Measurements from ENCODE around the gene ESRRB. TPM values are rescaled to one million over a fixed set of nuclear protein-coding genes. Genes with fewer than 3 reads are reported as not detected.

ESRRB gene
- total RNA-seq, 4 donors from 2014 or later: 0.27 TPM; not detected in 3

GRCh38 chr14:76346391-76347160, 29.4 kb upstream of the ESRRB start:
- intact Hi-C loops (cut with DNase I; ENCODE audit: low total_unique reads) (no loop called here), in situ Hi-C loops (cut with MboI; ENCODE audit: low pct_ligation_motif_present in 1 of 4, low pct_unique_long_range_greater_than_20kb in 1 of 4, low sequenced_read_pairs in 3 of 4) (no loop called here)
- Histone ChIP-seq H3K27ac (no peak overlapping the region), H3K4me3 (no peak overlapping the region), H3K36me3 (no peaks in the 10 kb centered on the region), H3K27me3 (no peaks in the 10 kb centered on the region), H3K4me1 (no peaks in the 10 kb centered on the region), H3K9me3 (no peaks in the 10 kb centered on the region)
- no peak for DNase-seq
- 52% methylated on average over 8 of the region's 8 CpGs; no CpG with 5 or more reads in 1 of the 2 donors for WGBS, 2 donors (ENCODE audit: low coverage in 1 of 2)
- TF ChIP-seq POLR2A (IDR thresholded peaks at IDR 0.05) (no peak), EP300 (IDR thresholded peaks at IDR 0.05; ENCODE audit: low read depth) (no peak), CTCF (IDR thresholded peaks at IDR 0.05) (no peak), POLR2AphosphoS5 (IDR thresholded peaks at IDR 0.05) (no peak)

- Histone ChIP-seq H3K9me3 (no peaks in the 10 kb centered on the region), H3K4me3 (no peak overlapping the region), H3K36me3 (no peaks in the 10 kb centered on the region), H3K27me3 (peaks cover 13% of the 10 kb centered on the region), H3K4me1 (peaks cover 0 to 5% (median 2%) of the 10 kb centered on the region in 4 donors), H3K27ac (no peak overlapping the region)
- 45 to 65% methylated on average over 5 to 8 of the region's 8 CpGs for WGBS, 2 donors (ENCODE audit: low coverage in 1 of 2)
- intact Hi-C loops (cut with DNase I; ENCODE audit: low total_unique reads): loop anchor here (1.0 kb wide), 1 partner anchor 37 kb away; no protein-coding TSS in a partner anchor
- DNase-seq: no peak
- in situ Hi-C loops (cut with MboI; ENCODE audit: low pct_ligation_motif_present in 1 of 4, low pct_unique_long_range_greater_than_20kb in 1 of 4, low sequenced_read_pairs in 3 of 4): no loop called here
- TF ChIP-seq EP300 (IDR thresholded peaks at IDR 0.05; ENCODE audit: low read depth) (no peak), CTCF (IDR thresholded peaks at IDR 0.05) (no peak), POLR2AphosphoS5 (IDR thresholded peaks at IDR 0.05) (no peak), POLR2A (IDR thresholded peaks at IDR 0.05) (no peak)
Observed at GRCh38 chr14:76348898-76349297, 27.0 kb upstream of the ESRRB start.

- WGBS, 2 donors (ENCODE audit: low coverage in 1 of 2): 57 to 65% methylated on average over 1 to 4 of the region's 4 CpGs
- intact Hi-C loops (cut with DNase I; ENCODE audit: low total_unique reads) (no loop called here), in situ Hi-C loops (cut with MboI; ENCODE audit: low pct_ligation_motif_present in 1 of 4, low pct_unique_long_range_greater_than_20kb in 1 of 4, low sequenced_read_pairs in 3 of 4) (loop anchor here (10.0 to 25.0 kb wide), 2 partner anchors 288 to 295 kb away; no protein-coding TSS in a partner anchor)
- Histone ChIP-seq H3K4me3 (no peak overlapping the region), H3K27me3 (peaks cover 15% of the 10 kb centered on the region), H3K27ac (no peak overlapping the region), H3K9me3 (no peaks in the 10 kb centered on the region), H3K4me1 (peaks cover 0 to 5% (median 2%) of the 10 kb centered on the region in 4 donors), H3K36me3 (no peaks in the 10 kb centered on the region)
- TF ChIP-seq POLR2A (IDR thresholded peaks at IDR 0.05) (no peak), POLR2AphosphoS5 (IDR thresholded peaks at IDR 0.05) (no peak), CTCF (IDR thresholded peaks at IDR 0.05) (no peak), EP300 (IDR thresholded peaks at IDR 0.05; ENCODE audit: low read depth) (no peak)
- no peak for DNase-seq
Observed at GRCh38 chr14:76349993-76350392, 25.9 kb upstream of the ESRRB start.

GRCh38 chr14:76350671-76351070, 25.3 kb upstream of the ESRRB start:
- intact Hi-C loops (cut with DNase I; ENCODE audit: low total_unique reads) (no loop called here), in situ Hi-C loops (cut with MboI; ENCODE audit: low pct_ligation_motif_present in 1 of 4, low pct_unique_long_range_greater_than_20kb in 1 of 4, low sequenced_read_pairs in 3 of 4) (loop anchor here (10.0 to 25.0 kb wide), 2 partner anchors 288 to 296 kb away; no protein-coding TSS in a partner anchor)
- Histone ChIP-seq H3K4me3 (no peak overlapping the region), H3K36me3 (no peaks in the 10 kb centered on the region), H3K4me1 (peaks cover 0 to 5% (median 2%) of the 10 kb centered on the region in 4 donors), H3K9me3 (no peaks in the 10 kb centered on the region), H3K27ac (no peak overlapping the region), H3K27me3 (peaks cover 15% of the 10 kb centered on the region)
- WGBS, 2 donors (ENCODE audit: low coverage in 1 of 2): 80 to 100% methylated on average over 1 to 5 of the region's 5 CpGs
- no peak for DNase-seq
- TF ChIP-seq POLR2AphosphoS5 (IDR thresholded peaks at IDR 0.05): no peak
- TF ChIP-seq EP300 (IDR thresholded peaks at IDR 0.05; ENCODE audit: low read depth): no peak
- TF ChIP-seq CTCF (IDR thresholded peaks at IDR 0.05): no peak
- TF ChIP-seq POLR2A (IDR thresholded peaks at IDR 0.05): no peak

Measured in transverse colon (tissue), 4 donors.